IMR-90 (cell line): Measurements from ENCODE around the gene PCYT1B.

Experiments used
- BHLHE40 ChIP-seq: fragments of 150-350 bp; IDR thresholded peaks from 2 replicates; pipeline ENCODE4 v1.6.1; 2016; ENCODE audit warnings: mild to moderate bottlenecking, low read depth, low read length
- CEBPB ChIP-seq: IDR thresholded peaks from 2 replicates; pipeline ENCODE4 v1.6.1; 2012; ENCODE audit warnings: low read depth, low read length, improper control_type of control experiment
- FOS ChIP-seq: fragments of 150-350 bp; IDR thresholded peaks from 2 replicates; pipeline ENCODE4 v1.6.1; 2016; ENCODE audit warnings: low read depth, low read length
- MAFK ChIP-seq: IDR thresholded peaks from 2 replicates; pipeline ENCODE4 v1.6.1; 2012; ENCODE audit warnings: low read depth, low read length, improper control_type of control experiment
- NFE2L2 ChIP-seq: fragments of 150-350 bp; IDR thresholded peaks from 2 replicates; pipeline ENCODE4 v1.6.1; 2016; ENCODE audit warnings: low read depth, mild to moderate bottlenecking, low read length
- POLR2A ChIP-seq: IDR thresholded peaks from 2 replicates; pipeline ENCODE4 v1.6.1; 2012; ENCODE audit warnings: mild to moderate bottlenecking, low read depth, low read length
- SMC3 ChIP-seq: fragments of 150-350 bp; IDR thresholded peaks from 2 replicates; pipeline ENCODE4 v1.6.1; 2016; ENCODE audit warnings: low read depth, mild to moderate bottlenecking, antibody characterized with exemption, low read length, moderate library complexity
- TF ChIP-seq, protein P1 (sequence below): conservative IDR thresholded peaks from 2 replicates; pipeline ENCODE4 v1.5.1; 2012; ENCODE audit warnings: mild to moderate bottlenecking, low read depth, low read length, improper control_type of control experiment
- TF ChIP-seq, protein P2 (sequence below): fragments of 150-350 bp; IDR thresholded peaks from 2 replicates; pipeline ENCODE4 v1.6.1; 2017; ENCODE audit warnings: mild to moderate bottlenecking, antibody characterized with exemption, low read length, low read depth

DNA sequence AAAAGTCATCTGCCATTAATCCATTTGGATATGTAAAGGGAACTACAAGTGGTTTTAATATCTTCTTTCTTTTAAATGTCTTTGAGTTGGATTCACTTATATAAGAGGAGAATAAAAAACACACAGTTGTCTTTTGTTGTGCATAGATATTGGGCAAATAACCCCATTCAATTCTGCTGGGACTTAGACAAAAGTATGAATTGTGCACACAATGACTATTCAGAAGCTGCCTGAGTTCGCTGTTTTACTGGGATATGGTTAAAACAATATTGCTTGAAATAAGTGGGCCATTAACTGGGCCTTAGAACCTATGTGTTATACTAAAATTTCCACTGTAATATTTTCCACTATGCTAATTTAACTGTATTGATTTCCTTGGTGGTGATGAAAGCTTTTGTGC is 71.7 kb downstream of the PCYT1B start:
- TF ChIP-seq, protein P1, sequence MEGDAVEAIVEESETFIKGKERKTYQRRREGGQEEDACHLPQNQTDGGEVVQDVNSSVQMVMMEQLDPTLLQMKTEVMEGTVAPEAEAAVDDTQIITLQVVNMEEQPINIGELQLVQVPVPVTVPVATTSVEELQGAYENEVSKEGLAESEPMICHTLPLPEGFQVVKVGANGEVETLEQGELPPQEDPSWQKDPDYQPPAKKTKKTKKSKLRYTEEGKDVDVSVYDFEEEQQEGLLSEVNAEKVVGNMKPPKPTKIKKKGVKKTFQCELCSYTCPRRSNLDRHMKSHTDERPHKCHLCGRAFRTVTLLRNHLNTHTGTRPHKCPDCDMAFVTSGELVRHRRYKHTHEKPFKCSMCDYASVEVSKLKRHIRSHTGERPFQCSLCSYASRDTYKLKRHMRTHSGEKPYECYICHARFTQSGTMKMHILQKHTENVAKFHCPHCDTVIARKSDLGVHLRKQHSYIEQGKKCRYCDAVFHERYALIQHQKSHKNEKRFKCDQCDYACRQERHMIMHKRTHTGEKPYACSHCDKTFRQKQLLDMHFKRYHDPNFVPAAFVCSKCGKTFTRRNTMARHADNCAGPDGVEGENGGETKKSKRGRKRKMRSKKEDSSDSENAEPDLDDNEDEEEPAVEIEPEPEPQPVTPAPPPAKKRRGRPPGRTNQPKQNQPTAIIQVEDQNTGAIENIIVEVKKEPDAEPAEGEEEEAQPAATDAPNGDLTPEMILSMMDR: no peak
- TF ChIP-seq BHLHE40: no peak
- TF ChIP-seq MAFK: no peak
- no peak for TF ChIP-seq POLR2A
- TF ChIP-seq CEBPB: no peak
- no peak for TF ChIP-seq FOS
- no peak for TF ChIP-seq NFE2L2
- no peak for TF ChIP-seq SMC3
- TF ChIP-seq, protein P2, sequence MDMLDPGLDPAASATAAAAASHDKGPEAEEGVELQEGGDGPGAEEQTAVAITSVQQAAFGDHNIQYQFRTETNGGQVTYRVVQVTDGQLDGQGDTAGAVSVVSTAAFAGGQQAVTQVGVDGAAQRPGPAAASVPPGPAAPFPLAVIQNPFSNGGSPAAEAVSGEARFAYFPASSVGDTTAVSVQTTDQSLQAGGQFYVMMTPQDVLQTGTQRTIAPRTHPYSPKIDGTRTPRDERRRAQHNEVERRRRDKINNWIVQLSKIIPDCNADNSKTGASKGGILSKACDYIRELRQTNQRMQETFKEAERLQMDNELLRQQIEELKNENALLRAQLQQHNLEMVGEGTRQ: no peak
